K562 (cell line): ENCODE measurements around the gene EFEMP2. TPM values are rescaled to one million over a fixed set of nuclear protein-coding genes. Genes with fewer than 3 reads are reported as not detected.
A peak's percentile ranks its signal among the peaks of the same experiment; 100 is the strongest.

Experiments used
- BDP1 ChIP-seq: IDR thresholded peaks from 3 replicates; pipeline ENCODE4 v1.6.1; 2011; ENCODE audit not compliant: insufficient read length, insufficient read depth
- CHCHD3 ChIP-seq: fragments of 250-450 bp; sonication (Bioruptor Pico); IDR thresholded peaks from 2 replicates; pipeline ENCODE4 v2.1.2; 2022; ENCODE audit warnings: mild to moderate bottlenecking
- EWSR1 ChIP-seq: fragments of 450-650 bp; IDR thresholded peaks from 2 replicates; pipeline ENCODE4 v1.6.1; 2018; ENCODE audit warnings: borderline replicate concordance, mild to moderate bottlenecking, low read depth, moderate library complexity; ENCODE audit not compliant: partially characterized antibody
- FOSL1 ChIP-seq: fragments of 200-800 bp; sonication (Bioruptor generic); conservative IDR thresholded peaks from 2 replicates; pipeline ENCODE4 v1.6.1; 2016; ENCODE audit warnings: missing genetic modification characterization, missing compliant biosample characterization
- MEF2A ChIP-seq: IDR thresholded peaks from 2 replicates; pipeline ENCODE4 v1.6.1; 2011; ENCODE audit warnings: low read depth, mild to moderate bottlenecking, low read length, moderate library complexity; ENCODE audit not compliant: control insufficient read depth
- SIX5 ChIP-seq, 2 experiments: IDR thresholded peaks; 2 replicates each; pipeline ENCODE4 v1.6.1; 2011; ENCODE audit warnings: low read length in 2 of 2, borderline replicate concordance in 1 of 2, low read depth in 1 of 2, mild to moderate bottlenecking in 1 of 2, moderate library complexity in 1 of 2; ENCODE audit not compliant: insufficient read depth in 1 of 2
- SRSF9 ChIP-seq: fragments of 200-400 bp; formaldehyde crosslinking; IDR thresholded peaks from 2 replicates; pipeline ENCODE4 v1.6.1; 2017; ENCODE audit warnings: low read depth, low read length, borderline replicate concordance
- ZNF217 ChIP-seq: sonication (generic); formaldehyde crosslinking; IDR thresholded peaks from 2 replicates; pipeline ENCODE4 v1.8.0; 2022; ENCODE audit warnings: mild to moderate bottlenecking, missing genetic modification reagents
- ZNF274 ChIP-seq: IDR thresholded peaks from 2 replicates; pipeline ENCODE4 v1.6.1; 2011; ENCODE audit warnings: low read depth, mild to moderate bottlenecking, low read length, moderate library complexity, borderline replicate concordance
- ZNF589 ChIP-seq: fragments of 200-800 bp; sonication (Bioruptor generic); IDR thresholded peaks from 2 replicates; pipeline ENCODE4 v1.6.1; 2016; ENCODE audit warnings: low read depth, missing genetic modification characterization, missing compliant biosample characterization
- polyA plus RNA-seq, 8 experiments: library from polyadenylated mRNA; depleted of rRNA in 4 of 8; stranded (reverse) in 5 of 8; unstranded in 3 of 8; fragments of >200 nt; fragmentation: Nextera tagmentation in 2 of 8; fragmentation: Illumina TruSeq in 1 of 8; extraction: Ambion mirVana in 2 of 8; extraction: Trizol in 1 of 8; gene quantifications; 2 replicates each; pipeline versions ENCODE4 v1.2.1 to v1.2.3, GENCODE V29; 2011 to 2014; ENCODE audit warnings: inconsistent platforms in 1 of 8, missing spikeins in 1 of 8
- total RNA-seq, 7 experiments: library from RNA; depleted of rRNA in 6 of 7; stranded (reverse); fragments of >200 nt in 6 of 7; fragmentation: Illumina TruSeq in 2 of 7; extraction: Trizol in 2 of 7; gene quantifications; 2 replicates each; pipeline versions ENCODE4 v1.2.1 to v1.2.3, GENCODE V29; 2011 to 2021; ENCODE audit warnings: low replicate concordance in 1 of 7
- TF ChIP-seq, protein P1 (sequence below): fragments of 250-450 bp; sonication (Bioruptor Pico); IDR thresholded peaks from 2 replicates; pipeline ENCODE4 v1.4.0; 2020; ENCODE audit warnings: borderline replicate concordance
- TF ChIP-seq, protein P2 (sequence below): sonication (generic); formaldehyde crosslinking; IDR thresholded peaks from 2 replicates; pipeline ENCODE4 v1.8.1; 2023; ENCODE audit warnings: mild to moderate bottlenecking, missing genetic modification reagents
- TF ChIP-seq, protein P3 (sequence below): fragments of 250-450 bp; sonication (Bioruptor Pico); IDR thresholded peaks from 2 replicates; pipeline ENCODE4 v1.5.0; 2020; ENCODE audit warnings: mild to moderate bottlenecking, borderline replicate concordance

The EFEMP2 gene
- total and polyA plus RNA-seq, 9 of the 15 experiments (the other 6 are each of a cell fraction or from before 2014, with no cell fraction given): 0.07 to 2.9 (median 0.69) TPM; not detected in 1

DNA sequence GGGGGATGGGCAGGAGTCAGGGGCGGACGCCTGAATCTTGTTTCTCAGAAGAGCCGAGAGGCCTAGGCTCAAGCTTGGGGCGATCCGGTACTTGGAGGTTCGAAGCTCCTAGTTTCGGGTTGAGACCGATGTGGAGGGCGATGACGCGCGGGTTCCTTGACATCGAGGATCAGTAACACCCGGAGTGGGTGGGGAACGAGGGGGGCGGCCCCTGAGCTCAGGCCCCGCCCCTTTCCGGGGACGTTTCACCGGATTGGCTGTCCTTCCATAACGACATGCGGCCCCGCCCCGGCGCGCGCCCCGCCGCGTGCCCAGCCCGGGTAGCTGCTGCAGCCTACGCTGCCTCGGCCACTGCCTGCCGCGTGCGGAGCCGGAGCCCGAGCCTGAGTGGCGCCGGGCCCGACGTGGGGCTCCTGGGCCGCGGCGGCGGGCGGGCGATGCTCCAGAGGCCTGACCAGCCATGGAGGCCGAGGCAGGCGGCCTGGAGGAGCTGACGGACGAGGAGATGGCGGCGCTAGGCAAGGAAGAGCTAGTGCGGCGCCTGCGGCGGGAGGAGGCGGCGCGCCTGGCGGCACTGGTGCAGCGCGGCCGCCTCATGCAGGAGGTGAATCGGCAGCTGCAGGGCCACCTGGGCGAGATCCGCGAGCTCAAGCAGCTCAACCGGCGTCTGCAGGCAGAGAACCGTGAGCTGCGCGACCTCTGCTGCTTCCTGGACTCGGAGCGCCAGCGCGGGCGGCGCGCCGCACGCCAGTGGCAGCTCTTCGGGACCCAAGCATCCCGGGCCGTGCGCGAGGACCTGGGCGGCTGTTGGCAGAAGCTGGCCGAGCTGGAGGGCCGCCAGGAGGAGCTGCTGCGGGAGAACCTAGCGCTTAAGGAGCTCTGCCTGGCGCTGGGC is 18.0 kb upstream of the EFEMP2 start, which contains the start of gene CCDC85B (continued):
- TF ChIP-seq, protein P1, sequence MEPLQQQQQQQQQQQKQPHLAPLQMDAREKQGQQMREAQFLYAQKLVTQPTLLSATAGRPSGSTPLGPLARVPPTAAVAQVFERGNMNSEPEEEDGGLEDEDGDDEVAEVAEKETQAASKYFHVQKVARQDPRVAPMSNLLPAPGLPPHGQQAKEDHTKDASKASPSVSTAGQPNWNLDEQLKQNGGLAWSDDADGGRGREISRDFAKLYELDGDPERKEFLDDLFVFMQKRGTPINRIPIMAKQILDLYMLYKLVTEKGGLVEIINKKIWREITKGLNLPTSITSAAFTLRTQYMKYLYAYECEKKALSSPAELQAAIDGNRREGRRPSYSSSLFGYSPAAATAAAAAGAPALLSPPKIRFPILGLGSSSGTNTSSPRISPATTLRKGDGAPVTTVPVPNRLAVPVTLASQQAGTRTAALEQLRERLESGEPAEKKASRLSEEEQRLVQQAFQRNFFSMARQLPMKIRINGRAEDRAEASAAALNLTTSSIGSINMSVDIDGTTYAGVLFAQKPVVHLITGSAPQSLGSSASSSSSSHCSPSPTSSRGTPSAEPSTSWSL: peak; percentile 94
- TF ChIP-seq EWSR1 (no peak), ZNF274 (no peak), ZNF589 (CRISPR knock-in tag) (no peak), ZNF217 (CRISPR knock-in tag) (no peak), SIX5 (IDR thresholded peaks at IDR 0.05; ENCODE audit: borderline replicate concordance in 1 of 2, insufficient read depth in 1 of 2, low read depth in 1 of 2, low read length in 2 of 2) (no peak), FOSL1 (no peak), BDP1 (no peak), MEF2A (no peak), SRSF9 (no peak), CHCHD3 (CRISPR knock-in tag) (no peak)
- TF ChIP-seq, protein P2, sequence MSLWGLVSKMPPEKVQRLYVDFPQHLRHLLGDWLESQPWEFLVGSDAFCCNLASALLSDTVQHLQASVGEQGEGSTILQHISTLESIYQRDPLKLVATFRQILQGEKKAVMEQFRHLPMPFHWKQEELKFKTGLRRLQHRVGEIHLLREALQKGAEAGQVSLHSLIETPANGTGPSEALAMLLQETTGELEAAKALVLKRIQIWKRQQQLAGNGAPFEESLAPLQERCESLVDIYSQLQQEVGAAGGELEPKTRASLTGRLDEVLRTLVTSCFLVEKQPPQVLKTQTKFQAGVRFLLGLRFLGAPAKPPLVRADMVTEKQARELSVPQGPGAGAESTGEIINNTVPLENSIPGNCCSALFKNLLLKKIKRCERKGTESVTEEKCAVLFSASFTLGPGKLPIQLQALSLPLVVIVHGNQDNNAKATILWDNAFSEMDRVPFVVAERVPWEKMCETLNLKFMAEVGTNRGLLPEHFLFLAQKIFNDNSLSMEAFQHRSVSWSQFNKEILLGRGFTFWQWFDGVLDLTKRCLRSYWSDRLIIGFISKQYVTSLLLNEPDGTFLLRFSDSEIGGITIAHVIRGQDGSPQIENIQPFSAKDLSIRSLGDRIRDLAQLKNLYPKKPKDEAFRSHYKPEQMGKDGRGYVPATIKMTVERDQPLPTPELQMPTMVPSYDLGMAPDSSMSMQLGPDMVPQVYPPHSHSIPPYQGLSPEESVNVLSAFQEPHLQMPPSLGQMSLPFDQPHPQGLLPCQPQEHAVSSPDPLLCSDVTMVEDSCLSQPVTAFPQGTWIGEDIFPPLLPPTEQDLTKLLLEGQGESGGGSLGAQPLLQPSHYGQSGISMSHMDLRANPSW (CRISPR knock-in tag): no peak
- TF ChIP-seq, protein P3, sequence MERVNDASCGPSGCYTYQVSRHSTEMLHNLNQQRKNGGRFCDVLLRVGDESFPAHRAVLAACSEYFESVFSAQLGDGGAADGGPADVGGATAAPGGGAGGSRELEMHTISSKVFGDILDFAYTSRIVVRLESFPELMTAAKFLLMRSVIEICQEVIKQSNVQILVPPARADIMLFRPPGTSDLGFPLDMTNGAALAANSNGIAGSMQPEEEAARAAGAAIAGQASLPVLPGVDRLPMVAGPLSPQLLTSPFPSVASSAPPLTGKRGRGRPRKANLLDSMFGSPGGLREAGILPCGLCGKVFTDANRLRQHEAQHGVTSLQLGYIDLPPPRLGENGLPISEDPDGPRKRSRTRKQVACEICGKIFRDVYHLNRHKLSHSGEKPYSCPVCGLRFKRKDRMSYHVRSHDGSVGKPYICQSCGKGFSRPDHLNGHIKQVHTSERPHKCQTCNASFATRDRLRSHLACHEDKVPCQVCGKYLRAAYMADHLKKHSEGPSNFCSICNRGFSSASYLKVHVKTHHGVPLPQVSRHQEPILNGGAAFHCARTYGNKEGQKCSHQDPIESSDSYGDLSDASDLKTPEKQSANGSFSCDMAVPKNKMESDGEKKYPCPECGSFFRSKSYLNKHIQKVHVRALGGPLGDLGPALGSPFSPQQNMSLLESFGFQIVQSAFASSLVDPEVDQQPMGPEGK (CRISPR knock-in tag): no peak
